Measurements from ENCODE around the gene VPS26C. TPM values are rescaled to one million over a fixed set of nuclear protein-coding genes. Genes with fewer than 3 reads are reported as not detected.

The VPS26C gene
- total RNA-seq, 1 experiment from 2014 or later = 62.8 TPM

GRCh38 chr21:37237764-37238163 lies 29.4 kb downstream of the VPS26C start:
- Mint-ChIP-seq H3K27me3 (ENCODE audit: low read depth) (no peaks in the 10 kb centered on the region), H3K4me1 (no peaks in the 10 kb centered on the region), H3K27ac (peak overlapping the region; percentile 22; the same call in 1 of the 2 replicates), H3K4me3 (no peak overlapping the region), H3K9me3 (no peaks in the 10 kb centered on the region), H3K36me3 (peaks cover 32% of the 10 kb centered on the region)
- DNase-seq (ENCODE audit: low spot score) (no peak), ATAC-seq (no peak)
- CTCF ChIA-PET = no interaction called here
- no peak for TF ChIP-seq JUN (CRISPR knock-in tag; IDR thresholded peaks at IDR 0.05)
- no peak for TF ChIP-seq USF2 (CRISPR knock-in tag; IDR thresholded peaks at IDR 0.05)
- TF ChIP-seq FOXK1 (CRISPR knock-in tag; IDR thresholded peaks at IDR 0.05) = no peak
- no peak for TF ChIP-seq TP53 (CRISPR knock-in tag; IDR thresholded peaks at IDR 0.05)
- no peak for TF ChIP-seq CBFB (CRISPR knock-in tag; IDR thresholded peaks at IDR 0.05; ENCODE audit: low read depth)
- TF ChIP-seq CREB1 (CRISPR knock-in tag; IDR thresholded peaks at IDR 0.05) = no peak
- no peak for TF ChIP-seq NR2C2 (CRISPR knock-in tag; IDR thresholded peaks at IDR 0.05)
- TF ChIP-seq ATF3 (CRISPR knock-in tag; conservative IDR thresholded peaks at IDR 0.05) = no peak
- TF ChIP-seq ZNF396 (CRISPR knock-in tag; IDR thresholded peaks at IDR 0.05; ENCODE audit: borderline replicate concordance) = no peak
- TF ChIP-seq ARID4B (CRISPR knock-in tag; IDR thresholded peaks at IDR 0.05; ENCODE audit: borderline replicate concordance) = no peak
- no peak for TF ChIP-seq IRF2 (CRISPR knock-in tag; IDR thresholded peaks at IDR 0.05; ENCODE audit: borderline replicate concordance, low read depth)
- no peak for TF ChIP-seq ZNF219 (CRISPR knock-in tag; IDR thresholded peaks at IDR 0.05; ENCODE audit: borderline replicate concordance)
- TF ChIP-seq ZNF423 (CRISPR knock-in tag; IDR thresholded peaks at IDR 0.05) = no peak
- TF ChIP-seq ESRRA (CRISPR knock-in tag; IDR thresholded peaks at IDR 0.05; ENCODE audit: borderline replicate concordance) = no peak
- TF ChIP-seq IRF1 (CRISPR knock-in tag; IDR thresholded peaks at IDR 0.05) = no peak
- no peak for TF ChIP-seq SOX15 (CRISPR knock-in tag; IDR thresholded peaks at IDR 0.05)
- no peak for TF ChIP-seq ZNF532 (CRISPR knock-in tag; IDR thresholded peaks at IDR 0.05; ENCODE audit: borderline replicate concordance)
- no peak for TF ChIP-seq CDX4 (CRISPR knock-in tag; IDR thresholded peaks at IDR 0.05; ENCODE audit: borderline replicate concordance)
- TF ChIP-seq ZNF317 (CRISPR knock-in tag; IDR thresholded peaks at IDR 0.05; ENCODE audit: borderline replicate concordance, low read depth) = no peak
- no peak for TF ChIP-seq AFF4 (CRISPR knock-in tag; IDR thresholded peaks at IDR 0.05; ENCODE audit: borderline replicate concordance)
- POLR2A ChIA-PET = no interaction called here
